Gastroesophageal sphincter (tissue), 3 donors: Measurements from ENCODE around the gene ING1.

ENCODE experiments used
- CTCF ChIP-seq, 4 experiments: fragments of 200-600 bp in 2 of 4; fragments of 450-650 bp in 2 of 4; sonication (generic) in 1 of 4; IDR thresholded peaks; one replicate each; pipeline ENCODE4 v1.5.1; 2017 to 2019; ENCODE audit warnings: antibody characterized with exemption in 4 of 4, mild to moderate bottlenecking in 2 of 4, moderate library complexity in 2 of 4
- EP300 ChIP-seq: sonication (generic); formaldehyde crosslinking; IDR thresholded peaks from one replicate; pipeline ENCODE4 v1.6.1; 2017; ENCODE audit warnings: antibody characterized with exemption, mild to moderate bottlenecking
- POLR2A ChIP-seq, 2 donors: fragments of 450-650 bp; IDR thresholded peaks; one replicate each; pipeline ENCODE4 v1.6.1; 2017; ENCODE audit warnings: antibody characterized with exemption in 2 of 2, mild to moderate bottlenecking in 2 of 2, moderate library complexity in 1 of 2
- POLR2AphosphoS5 ChIP-seq: sonication (generic); formaldehyde crosslinking; IDR thresholded peaks from one replicate; pipeline ENCODE4 v1.6.1; 2017; ENCODE audit warnings: antibody characterized with exemption

- no peak for TF ChIP-seq POLR2A (IDR thresholded peaks at IDR 0.05)
- no peak for TF ChIP-seq CTCF (IDR thresholded peaks at IDR 0.05)
- TF ChIP-seq EP300 = no peak
- no peak for TF ChIP-seq POLR2AphosphoS5
Observed at GRCh38 chr13:110748271-110748670, 34.8 kb downstream of the ING1 start.
